ENCODE results near the gene ADAMTS3. TPM values are rescaled to one million over a fixed set of nuclear protein-coding genes. Genes with fewer than 3 reads are reported as not detected.

Gene ADAMTS3
- polyA plus RNA-seq, 1 donor (not counting 4 experiments of a cell fraction or from before 2014, with no cell fraction given), result 0.09 TPM

DNA sequence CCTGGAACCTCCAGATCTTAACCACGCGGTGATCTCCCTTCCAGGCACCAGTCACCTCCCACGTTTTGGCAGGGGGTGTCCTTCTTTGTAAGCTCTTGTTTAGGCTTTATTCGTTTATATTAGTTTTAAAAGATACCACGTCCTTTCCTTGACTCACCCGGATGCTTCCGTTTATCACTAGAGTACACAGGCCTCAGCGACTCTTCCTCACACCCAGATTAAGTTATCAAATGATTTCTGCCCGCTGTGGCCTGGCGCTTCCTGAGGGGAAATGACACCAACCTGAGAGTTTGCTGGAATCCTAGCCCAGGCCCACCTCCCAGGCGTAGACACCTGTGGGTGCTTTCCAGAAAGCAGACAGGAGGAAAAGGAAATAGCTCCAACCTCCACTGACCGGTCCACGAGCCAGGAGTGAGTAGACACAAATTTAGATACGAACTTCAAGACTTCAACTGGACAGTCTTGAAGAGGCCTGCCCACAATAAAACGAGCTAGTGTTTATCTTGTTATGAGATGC, 756 bp upstream of the ADAMTS3 start:
- Histone ChIP-seq H4K20me1 (ENCODE audit: control insufficient read depth, extremely low read depth, insufficient read depth, low read length) (no peaks in the 10 kb centered on the region), H3K4me1 (ENCODE audit: control insufficient read depth, extremely low read depth, insufficient read depth, low read length) (peaks cover 3% of the 10 kb centered on the region), H3K27ac (ENCODE audit: control insufficient read depth, insufficient read depth, low read length) (no peak overlapping the region), H3K36me3 (ENCODE audit: control insufficient read depth in 2 of 2, extremely low read depth in 1 of 2, insufficient read depth in 2 of 2, low read length in 2 of 2) (no peaks in the 10 kb centered on the region), H3K9me3 (ENCODE audit: control insufficient read depth, low read depth, low read length) (no peaks in the 10 kb centered on the region), H3K27me3 (ENCODE audit: control insufficient read depth, extremely low read depth, insufficient read depth, low read length) (peaks cover 11% of the 10 kb centered on the region), H3K9ac (ENCODE audit: control insufficient read depth, extremely low read depth, insufficient read depth, low read length) (no peak overlapping the region), H3K4me3 (ENCODE audit: control insufficient read depth in 2 of 3, extremely low read depth in 1 of 3, insufficient read depth in 2 of 3, low read depth in 1 of 3, low read length in 3 of 3) (no peak overlapping the region), H3K9me1 (ENCODE audit: control insufficient read depth, extremely low read depth, insufficient read depth, low read length) (no peaks in the 10 kb centered on the region), H3K79me2 (ENCODE audit: control insufficient read depth, insufficient read depth, low read length) (no peaks in the 10 kb centered on the region), H2AFZ (ENCODE audit: control insufficient read depth, low read length) (no peak overlapping the region), H3K4me2 (ENCODE audit: control insufficient read depth, extremely low read depth, insufficient read depth, low read depth, low read length) (no peak overlapping the region)
- DNase-seq (ENCODE audit: low read depth, low spot score) (no peak), FAIRE-seq (no peak)
- TF ChIP-seq EZH2 (IDR thresholded peaks at IDR 0.05; ENCODE audit: low read length), result no peak
- TF ChIP-seq, protein P1, sequence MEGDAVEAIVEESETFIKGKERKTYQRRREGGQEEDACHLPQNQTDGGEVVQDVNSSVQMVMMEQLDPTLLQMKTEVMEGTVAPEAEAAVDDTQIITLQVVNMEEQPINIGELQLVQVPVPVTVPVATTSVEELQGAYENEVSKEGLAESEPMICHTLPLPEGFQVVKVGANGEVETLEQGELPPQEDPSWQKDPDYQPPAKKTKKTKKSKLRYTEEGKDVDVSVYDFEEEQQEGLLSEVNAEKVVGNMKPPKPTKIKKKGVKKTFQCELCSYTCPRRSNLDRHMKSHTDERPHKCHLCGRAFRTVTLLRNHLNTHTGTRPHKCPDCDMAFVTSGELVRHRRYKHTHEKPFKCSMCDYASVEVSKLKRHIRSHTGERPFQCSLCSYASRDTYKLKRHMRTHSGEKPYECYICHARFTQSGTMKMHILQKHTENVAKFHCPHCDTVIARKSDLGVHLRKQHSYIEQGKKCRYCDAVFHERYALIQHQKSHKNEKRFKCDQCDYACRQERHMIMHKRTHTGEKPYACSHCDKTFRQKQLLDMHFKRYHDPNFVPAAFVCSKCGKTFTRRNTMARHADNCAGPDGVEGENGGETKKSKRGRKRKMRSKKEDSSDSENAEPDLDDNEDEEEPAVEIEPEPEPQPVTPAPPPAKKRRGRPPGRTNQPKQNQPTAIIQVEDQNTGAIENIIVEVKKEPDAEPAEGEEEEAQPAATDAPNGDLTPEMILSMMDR (optimal IDR thresholded peaks at IDR 0.05 in 1 of 3, IDR thresholded peaks at IDR 0.05 in 1 of 3, conservative IDR thresholded peaks at IDR 0.05 in 1 of 3; ENCODE audit: extremely low read depth in 1 of 3, insufficient read depth in 2 of 3, low read length in 3 of 3), result no peak
- dilution Hi-C loops (cut with MboI; ENCODE audit: extremely low pct_ligation_motif_present, low sequenced_read_pairs), result no loop called here

DNA sequence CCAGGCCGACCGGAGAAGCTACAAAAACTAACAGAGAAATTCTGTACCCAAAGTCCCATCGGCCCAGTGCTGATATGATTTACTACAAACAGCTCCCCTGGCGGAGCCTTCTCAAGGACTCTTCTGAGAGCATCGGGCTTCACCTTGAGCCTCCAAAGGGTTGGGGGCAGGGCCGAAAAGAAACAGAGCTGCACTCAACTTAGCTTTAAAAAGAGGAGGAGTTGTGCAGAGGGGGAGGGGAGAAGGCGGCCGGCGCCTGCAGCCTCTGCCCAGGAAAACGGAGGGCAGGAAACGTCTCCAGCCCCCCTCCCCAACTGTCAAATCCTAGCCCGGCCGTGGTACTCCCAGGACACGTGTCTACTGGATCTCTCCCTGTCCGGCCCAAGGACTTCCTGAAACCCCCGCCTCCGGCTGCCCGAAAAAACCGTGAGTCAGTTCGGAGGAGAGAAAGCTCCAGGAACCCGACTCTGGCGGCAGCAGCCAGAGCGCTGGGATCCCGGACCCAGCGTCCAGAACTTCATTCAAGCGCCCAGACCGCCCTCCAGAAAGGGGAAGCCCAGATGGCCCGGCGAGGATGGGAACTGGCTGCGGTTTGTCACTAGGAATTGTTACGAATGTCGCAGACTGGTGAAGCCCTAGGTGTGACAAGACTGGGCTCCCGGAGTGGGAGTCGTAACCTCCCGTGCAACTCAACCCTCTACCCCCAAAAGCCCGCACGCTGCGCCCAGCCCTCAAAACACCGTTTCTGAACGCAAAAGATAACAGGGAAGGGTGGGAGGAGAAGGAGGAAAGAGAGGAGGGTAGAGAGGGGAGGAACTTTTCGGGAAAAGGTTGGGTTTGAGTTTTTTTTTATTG, 973 bp downstream of the ADAMTS3 start:
- Histone ChIP-seq H3K36me3 (ENCODE audit: control insufficient read depth in 2 of 2, extremely low read depth in 1 of 2, insufficient read depth in 2 of 2, low read length in 2 of 2) (no peaks in the 10 kb centered on the region), H3K4me3 (ENCODE audit: control insufficient read depth in 2 of 3, extremely low read depth in 1 of 3, insufficient read depth in 2 of 3, low read depth in 1 of 3, low read length in 3 of 3) (peak overlapping the region; percentile 43 to 70 (median 62)), H3K9me3 (ENCODE audit: control insufficient read depth, low read depth, low read length) (no peaks in the 10 kb centered on the region), H3K9ac (ENCODE audit: control insufficient read depth, extremely low read depth, insufficient read depth, low read length) (peak overlapping the region; percentile 64), H3K79me2 (ENCODE audit: control insufficient read depth, insufficient read depth, low read length) (no peaks in the 10 kb centered on the region), H4K20me1 (ENCODE audit: control insufficient read depth, extremely low read depth, insufficient read depth, low read length) (no peaks in the 10 kb centered on the region), H2AFZ (ENCODE audit: control insufficient read depth, low read length) (peak overlapping the region; percentile 86), H3K27me3 (ENCODE audit: control insufficient read depth, extremely low read depth, insufficient read depth, low read length) (peaks cover 11% of the 10 kb centered on the region), H3K4me2 (ENCODE audit: control insufficient read depth, extremely low read depth, insufficient read depth, low read depth, low read length) (peak overlapping the region; percentile 82), H3K9me1 (ENCODE audit: control insufficient read depth, extremely low read depth, insufficient read depth, low read length) (no peaks in the 10 kb centered on the region), H3K4me1 (ENCODE audit: control insufficient read depth, extremely low read depth, insufficient read depth, low read length) (peaks cover 3% of the 10 kb centered on the region), H3K27ac (ENCODE audit: control insufficient read depth, insufficient read depth, low read length) (no peak overlapping the region)
- DNase-seq (ENCODE audit: low read depth, low spot score) (no peak), FAIRE-seq (peak; percentile 9)
- dilution Hi-C loops (cut with MboI; ENCODE audit: extremely low pct_ligation_motif_present, low sequenced_read_pairs), result no loop called here
- TF ChIP-seq EZH2 (IDR thresholded peaks at IDR 0.05; ENCODE audit: low read length), result no peak
- TF ChIP-seq, protein P1 (optimal IDR thresholded peaks at IDR 0.05 in 1 of 3, IDR thresholded peaks at IDR 0.05 in 1 of 3, conservative IDR thresholded peaks at IDR 0.05 in 1 of 3; ENCODE audit: extremely low read depth in 1 of 3, insufficient read depth in 2 of 3, low read length in 3 of 3), result peak; percentile 19 to 40 (median 34)

All from keratinocyte (primary cell).